A549 (cell line): ENCODE measurements around the gene BMS1.

Experiments
- RAD21 ChIP-seq, 2 experiments: fragments of >200 bp in 1 of 2; sonication (Bioruptor Twin) in 1 of 2; formaldehyde crosslinking in 1 of 2; IDR thresholded peaks in 1 of 2; conservative IDR thresholded peaks in 1 of 2; 2 replicates in 1 of 2; 3 replicates in 1 of 2; pipeline ENCODE4 v1.6.1; 2012 to 2018; ENCODE audit warnings: inconsistent platforms in 1 of 2
- SREBF2 ChIP-seq: fragments of 450-650 bp; IDR thresholded peaks from 2 replicates; pipeline ENCODE4 v1.6.1; 2014; ENCODE audit warnings: mild to moderate bottlenecking, moderate library complexity
- TF ChIP-seq, protein P1 (sequence below): fragments of >200 bp; sonication (Bioruptor Twin); formaldehyde crosslinking; IDR thresholded peaks from 3 replicates; pipeline ENCODE4 v1.6.1; 2016

DNA sequence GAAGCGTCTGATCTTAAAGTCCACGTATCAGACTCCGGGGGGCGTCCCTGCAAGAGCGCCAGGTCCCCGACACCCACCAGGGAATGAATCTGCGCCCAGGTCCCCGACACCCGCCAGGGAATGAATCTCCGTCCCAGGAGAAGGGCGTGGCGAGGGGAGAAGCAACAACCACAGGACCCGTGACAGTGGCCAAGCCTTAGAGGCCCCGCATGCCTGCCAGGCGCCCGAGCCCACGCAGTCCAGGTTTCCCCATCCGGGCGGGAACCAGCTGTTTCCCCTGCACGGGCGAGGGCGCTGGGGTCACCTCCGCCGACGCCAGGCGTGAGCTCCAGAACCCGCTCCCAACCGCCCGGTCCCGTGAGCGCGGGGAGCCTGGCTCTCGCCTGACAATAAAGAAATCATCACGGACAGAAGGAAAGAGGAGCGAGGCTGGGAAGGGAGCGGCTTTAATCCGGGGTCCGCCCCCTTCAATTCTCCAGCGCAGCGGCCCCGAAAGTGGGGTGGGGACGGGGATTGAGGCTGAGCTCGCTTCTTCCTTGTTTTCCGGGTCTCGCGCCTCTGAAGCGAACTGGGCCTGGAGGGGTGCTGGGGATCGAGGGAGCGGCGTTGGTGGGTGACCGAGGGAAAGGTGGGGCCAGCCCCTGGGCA is 29.0 kb upstream of the BMS1 start:
- TF ChIP-seq, protein P1, sequence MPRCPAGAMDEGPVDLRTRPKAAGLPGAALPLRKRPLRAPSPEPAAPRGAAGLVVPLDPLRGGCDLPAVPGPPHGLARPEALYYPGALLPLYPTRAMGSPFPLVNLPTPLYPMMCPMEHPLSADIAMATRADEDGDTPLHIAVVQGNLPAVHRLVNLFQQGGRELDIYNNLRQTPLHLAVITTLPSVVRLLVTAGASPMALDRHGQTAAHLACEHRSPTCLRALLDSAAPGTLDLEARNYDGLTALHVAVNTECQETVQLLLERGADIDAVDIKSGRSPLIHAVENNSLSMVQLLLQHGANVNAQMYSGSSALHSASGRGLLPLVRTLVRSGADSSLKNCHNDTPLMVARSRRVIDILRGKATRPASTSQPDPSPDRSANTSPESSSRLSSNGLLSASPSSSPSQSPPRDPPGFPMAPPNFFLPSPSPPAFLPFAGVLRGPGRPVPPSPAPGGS = no peak
- no peak; a peak in 1 of 5 replicates for TF ChIP-seq RAD21 (conservative IDR thresholded peaks at IDR 0.05 in 1 of 2, IDR thresholded peaks at IDR 0.05 in 1 of 2)
- TF ChIP-seq SREBF2 = no peak
